KOPT-K1 (cell line): ENCODE measurements around the gene CLSTN1.
"Not testable (repeated sequence)": the region's sequence is repeated elsewhere in the genome, so short reads cannot be mapped to it uniquely, and the experiment has no call there.

ENCODE experiments used
- H3K27ac ChIP-seq: fragments of 200-600 bp; sonication (generic); 2 replicates; pipeline ENCODE4 v1.5.1; 2016; ENCODE audit warnings: antibody characterized with exemption, mild to moderate bottlenecking, low read depth, low read length; ENCODE audit not compliant: poor library complexity, severe bottlenecking
- H3K36me3 ChIP-seq: fragments of 200-600 bp; sonication (generic); 2 replicates; pipeline ENCODE4 v1.5.1; 2017; ENCODE audit warnings: antibody characterized with exemption, mild to moderate bottlenecking, low read length, moderate library complexity; ENCODE audit not compliant: insufficient read depth
- H3K9me3 ChIP-seq: fragments of 200-600 bp; sonication (generic); 2 replicates; pipeline ENCODE4 v1.5.1; 2017; ENCODE audit warnings: antibody characterized with exemption, low read length, mild to moderate bottlenecking; ENCODE audit not compliant: insufficient read depth, poor library complexity, severe bottlenecking

CLSTN1 gene

GRCh38 chr1:9805006-9805508 is 18.7 kb downstream of the CLSTN1 start:
- H3K36me3 ChIP-seq: no peaks in the 10 kb centered on the region; the same call in 1 of the 2 replicates
- peak overlapping the region; percentile 3 for H3K27ac ChIP-seq
- no peaks in the 10 kb centered on the region for H3K9me3 ChIP-seq

GRCh38 chr1:9803003-9803918 is 20.5 kb downstream of the CLSTN1 start:
- H3K27ac ChIP-seq, H3K36me3 ChIP-seq, H3K9me3 ChIP-seq: not testable (repeated sequence)

GRCh38 chr1:9801909-9802308 is 21.9 kb downstream of the CLSTN1 start:
- Histone ChIP-seq H3K36me3 (no peaks in the 10 kb centered on the region), H3K9me3 (no peaks in the 10 kb centered on the region), H3K27ac (no peak overlapping the region)

- Histone ChIP-seq H3K27ac (no peak overlapping the region), H3K9me3 (no peaks in the 10 kb centered on the region), H3K36me3 (no peaks in the 10 kb centered on the region)
Observed at GRCh38 chr1:9798236-9799130, 25.3 kb downstream of the CLSTN1 start.

- H3K36me3 ChIP-seq: no peaks in the 10 kb centered on the region
- H3K9me3 ChIP-seq: no peaks in the 10 kb centered on the region
- no peak overlapping the region for H3K27ac ChIP-seq
Observed at GRCh38 chr1:9797049-9797448, 26.7 kb downstream of the CLSTN1 start.

GRCh38 chr1:9794081-9794480 is 29.7 kb downstream of the CLSTN1 start:
- Histone ChIP-seq H3K36me3 (no peaks in the 10 kb centered on the region), H3K9me3 (no peaks in the 10 kb centered on the region), H3K27ac (no peak overlapping the region)

- Histone ChIP-seq H3K9me3 (no peaks in the 10 kb centered on the region), H3K36me3 (no peaks in the 10 kb centered on the region), H3K27ac (no peak overlapping the region)
Observed at GRCh38 chr1:9793291-9793690, 30.5 kb downstream of the CLSTN1 start.

GRCh38 chr1:9792156-9793042 is 31.4 kb downstream of the CLSTN1 start:
- H3K9me3 ChIP-seq: no peaks in the 10 kb centered on the region
- H3K27ac ChIP-seq: no peak overlapping the region
- no peaks in the 10 kb centered on the region for H3K36me3 ChIP-seq

GRCh38 chr1:9789700-9790099 is 34.1 kb downstream of the CLSTN1 start:
- H3K36me3 ChIP-seq, H3K9me3 ChIP-seq, H3K27ac ChIP-seq: not testable (repeated sequence)

GRCh38 chr1:9787702-9788101 is 36.1 kb downstream of the CLSTN1 start:
- no peaks in the 10 kb centered on the region for H3K9me3 ChIP-seq
- no peaks in the 10 kb centered on the region for H3K36me3 ChIP-seq
- H3K27ac ChIP-seq: peak overlapping the region; percentile 89

- Histone ChIP-seq H3K36me3 (no peaks in the 10 kb centered on the region), H3K9me3 (no peaks in the 10 kb centered on the region), H3K27ac (peak overlapping the region; percentile 89)
Observed at GRCh38 chr1:9785406-9785805, 38.4 kb downstream of the CLSTN1 start.

- H3K9me3 ChIP-seq: no peaks in the 10 kb centered on the region
- H3K27ac ChIP-seq: no peak overlapping the region
- H3K36me3 ChIP-seq: no peaks in the 10 kb centered on the region
Observed at GRCh38 chr1:9784508-9785133, 39.1 kb downstream of the CLSTN1 start.

- Histone ChIP-seq H3K36me3 (no peaks in the 10 kb centered on the region), H3K27ac (no peak overlapping the region), H3K9me3 (no peaks in the 10 kb centered on the region)
Observed at GRCh38 chr1:9782897-9783296, 40.9 kb downstream of the CLSTN1 start.

- no peaks in the 10 kb centered on the region for H3K36me3 ChIP-seq
- no peaks in the 10 kb centered on the region for H3K9me3 ChIP-seq
- H3K27ac ChIP-seq: no peak overlapping the region
Observed at GRCh38 chr1:9782116-9782751, 41.5 kb downstream of the CLSTN1 start.
